HG02884 (cell line): ENCODE results near the gene MCFD2.
"Not testable (repeated sequence)": the region's sequence is repeated elsewhere in the genome, so short reads cannot be mapped to it uniquely, and the experiment has no call there.

ENCODE experiments used
- ATAC-seq: cut with Tn5 transposase; IDR thresholded peaks from one replicate; pipeline ENCODE4 v1.9.1; 2021; ENCODE audit warnings: mild to moderate bottlenecking, moderate library complexity; ENCODE audit not compliant: unreplicated experiment

Gene MCFD2

DNA sequence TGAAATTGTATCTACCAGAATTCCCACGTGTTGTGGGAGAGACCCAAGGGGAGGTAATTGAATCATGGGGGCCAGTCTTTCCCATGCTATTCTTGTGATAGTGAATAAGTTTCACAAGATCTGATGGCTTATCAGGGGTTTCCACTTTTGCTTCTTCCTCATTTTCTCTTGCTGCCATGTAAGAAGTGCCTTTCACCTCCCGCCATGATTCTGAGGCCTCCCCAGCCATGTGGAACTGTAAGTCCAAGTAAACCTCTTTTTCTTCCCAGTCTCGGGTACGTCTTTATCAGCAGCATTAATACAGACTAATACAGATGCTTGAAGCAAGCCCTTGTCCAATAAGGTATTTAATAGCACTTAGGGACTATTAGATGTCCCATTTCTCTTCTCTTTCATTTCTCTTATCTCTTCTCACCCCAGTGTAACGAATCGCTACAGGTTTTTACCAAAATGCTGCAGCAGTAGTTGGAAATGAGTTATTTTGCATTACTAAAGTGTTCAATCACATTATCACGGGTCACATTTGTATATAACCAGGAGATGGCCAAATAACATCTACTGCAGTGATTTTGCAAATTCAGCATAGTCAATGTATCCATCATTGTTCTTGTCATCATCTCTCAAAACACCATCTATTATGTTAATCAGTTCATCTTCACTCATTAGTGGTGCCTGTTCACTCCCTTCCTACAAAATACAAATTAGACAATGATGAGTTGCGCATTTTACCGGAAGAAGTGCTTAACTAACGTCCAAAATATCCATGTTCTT, 10.5 kb downstream of the MCFD2 start:
- ATAC-seq, result not testable (repeated sequence)

DNA sequence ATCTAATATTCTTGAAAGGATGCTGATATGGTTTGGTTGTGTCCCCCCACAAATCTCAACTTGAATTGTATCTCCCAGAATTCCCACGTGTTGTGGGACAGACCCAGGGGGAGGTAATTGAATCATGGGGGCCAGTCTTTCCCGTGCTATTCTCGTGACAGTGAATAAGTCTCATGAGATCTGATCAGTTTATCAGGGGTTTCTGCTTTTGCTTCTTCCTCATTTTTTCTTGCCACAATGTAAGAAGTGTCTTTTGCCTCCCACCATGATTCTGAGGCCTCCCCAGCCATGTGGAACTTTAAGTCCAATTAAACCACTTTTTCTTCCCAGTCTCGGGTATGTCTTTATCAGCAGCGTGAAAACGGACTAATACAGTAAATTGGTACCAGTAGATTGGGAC, 12.6 kb downstream of the MCFD2 start:
- not testable (repeated sequence) for ATAC-seq

DNA sequence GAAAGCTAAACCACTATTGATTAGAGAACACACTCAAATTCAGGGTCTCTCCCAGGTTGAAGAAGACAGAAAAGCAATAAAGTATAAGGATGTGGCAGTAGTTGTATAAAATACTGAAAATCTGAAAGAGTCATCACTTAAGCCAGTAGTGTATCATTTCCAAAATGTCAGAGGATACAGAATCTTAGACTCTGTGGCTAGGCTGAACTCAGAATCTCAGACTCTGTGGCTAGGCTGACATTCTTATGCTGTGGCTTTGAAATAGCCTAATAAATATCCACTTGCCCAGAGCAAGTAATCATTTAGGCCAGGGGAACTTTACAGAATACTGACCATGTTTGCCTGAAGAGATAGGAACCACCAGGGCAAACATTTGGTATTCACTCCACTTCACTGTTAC, 13.1 kb downstream of the MCFD2 start:
- ATAC-seq, result no peak

DNA sequence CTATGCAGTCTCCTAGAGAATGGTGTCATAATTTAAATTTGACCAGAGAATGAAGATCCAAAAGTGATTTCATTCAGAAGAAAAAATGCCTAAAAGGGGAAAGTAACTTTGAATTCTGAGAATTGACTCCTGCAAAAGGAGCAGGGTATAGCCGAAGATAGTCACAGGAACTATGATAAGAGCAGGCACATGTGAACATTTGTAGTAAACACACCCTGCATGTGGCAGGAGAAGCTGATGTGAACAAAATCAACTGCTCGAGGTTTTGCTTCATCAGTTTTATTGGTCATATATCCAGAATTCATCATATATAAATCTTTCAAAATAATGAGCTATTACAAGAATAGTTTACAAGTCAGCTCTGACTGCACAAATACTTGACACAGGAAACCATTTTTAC, 14.0 kb downstream of the MCFD2 start:
- ATAC-seq, result no peak

DNA sequence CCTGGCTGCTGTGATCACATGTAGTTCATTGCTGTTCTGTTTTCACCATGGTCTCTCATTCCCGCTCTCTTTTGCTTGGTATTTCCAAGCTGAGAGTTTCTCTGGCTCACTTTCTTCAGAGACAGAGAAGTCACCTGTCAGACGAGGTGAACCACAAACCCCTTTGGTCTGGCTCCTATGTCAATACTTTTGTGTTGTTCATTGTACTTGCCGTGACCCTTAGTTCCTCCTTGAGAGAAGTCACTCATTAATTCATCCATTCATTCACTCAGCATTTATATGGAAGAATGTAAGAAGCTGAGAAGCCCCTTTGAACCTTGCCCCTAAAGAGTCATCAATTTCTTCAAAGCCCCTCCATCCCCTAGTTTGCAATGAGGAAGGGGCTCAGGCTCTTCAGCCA, 15.2 kb downstream of the MCFD2 start:
- no peak for ATAC-seq

DNA sequence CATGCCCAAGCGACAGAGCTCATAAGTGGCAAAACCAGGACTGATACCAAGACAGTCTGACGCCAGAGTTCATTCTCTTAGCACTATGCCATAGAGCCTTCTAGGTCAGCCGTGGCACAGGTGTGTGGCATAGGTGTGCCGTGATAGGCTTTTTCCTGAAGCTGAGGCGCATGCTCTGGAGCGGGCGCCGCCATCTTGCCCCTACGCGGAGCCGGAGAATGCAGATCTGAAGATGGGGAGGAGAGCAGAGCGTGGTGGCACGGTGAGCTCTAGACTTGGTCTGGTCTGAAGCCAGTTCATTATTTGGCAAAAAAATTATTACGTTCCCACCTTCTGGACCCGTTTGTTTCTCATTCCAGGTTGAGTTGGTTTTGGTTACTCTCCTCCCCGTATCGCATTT, 16.6 kb downstream of the MCFD2 start:
- no peak for ATAC-seq

DNA sequence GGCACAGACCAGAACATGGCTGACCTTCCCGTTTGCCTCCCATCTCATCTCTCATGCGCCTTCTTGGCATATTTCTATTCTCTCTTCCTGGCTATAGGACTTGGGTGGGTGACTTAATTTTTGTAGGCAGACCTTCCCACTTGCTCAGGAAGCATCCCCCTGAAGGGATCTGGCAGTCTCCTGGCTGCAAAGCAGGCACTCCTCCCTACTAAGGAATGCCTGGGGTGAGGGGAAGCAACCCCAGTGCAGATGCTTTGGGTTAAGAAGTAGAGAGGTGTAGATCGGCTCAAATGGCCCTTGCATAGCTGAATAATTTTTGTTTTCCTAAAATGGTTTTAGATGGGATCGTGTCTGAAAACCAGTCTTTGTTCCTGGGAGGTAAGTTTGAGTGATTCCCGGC, 17.6 kb downstream of the MCFD2 start:
- ATAC-seq, result no peak

DNA sequence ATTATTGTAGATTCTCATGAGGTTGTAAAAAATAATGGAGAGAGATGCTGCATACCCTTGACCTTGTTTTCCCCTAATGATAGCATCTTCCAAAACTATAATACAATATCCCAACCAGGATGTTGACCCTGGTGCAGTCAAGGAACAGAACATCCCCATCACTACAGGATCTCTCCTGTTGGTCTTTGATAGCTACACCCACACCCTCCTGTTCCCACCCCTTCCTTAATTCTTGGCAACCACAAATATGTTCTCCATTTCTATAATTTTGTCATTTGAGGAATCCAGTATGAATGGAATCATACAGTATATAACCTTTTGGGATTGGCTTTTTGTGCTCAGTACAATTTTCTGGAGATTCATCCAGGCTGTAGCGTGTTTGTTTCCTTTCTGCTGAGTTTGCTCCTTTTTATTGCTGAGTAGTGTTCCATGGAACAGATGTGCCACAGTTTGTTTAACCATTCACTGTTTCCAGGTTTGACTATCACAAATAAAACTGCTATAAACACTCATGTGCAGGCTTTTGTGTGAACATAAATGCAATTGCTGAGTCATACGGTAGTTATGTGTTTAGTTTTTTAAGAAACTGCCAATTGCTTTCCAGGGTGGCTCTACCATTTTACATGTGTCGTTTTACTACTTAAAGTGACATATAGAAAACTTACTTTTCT, 22.2 kb downstream of the MCFD2 start:
- ATAC-seq, result no peak

DNA sequence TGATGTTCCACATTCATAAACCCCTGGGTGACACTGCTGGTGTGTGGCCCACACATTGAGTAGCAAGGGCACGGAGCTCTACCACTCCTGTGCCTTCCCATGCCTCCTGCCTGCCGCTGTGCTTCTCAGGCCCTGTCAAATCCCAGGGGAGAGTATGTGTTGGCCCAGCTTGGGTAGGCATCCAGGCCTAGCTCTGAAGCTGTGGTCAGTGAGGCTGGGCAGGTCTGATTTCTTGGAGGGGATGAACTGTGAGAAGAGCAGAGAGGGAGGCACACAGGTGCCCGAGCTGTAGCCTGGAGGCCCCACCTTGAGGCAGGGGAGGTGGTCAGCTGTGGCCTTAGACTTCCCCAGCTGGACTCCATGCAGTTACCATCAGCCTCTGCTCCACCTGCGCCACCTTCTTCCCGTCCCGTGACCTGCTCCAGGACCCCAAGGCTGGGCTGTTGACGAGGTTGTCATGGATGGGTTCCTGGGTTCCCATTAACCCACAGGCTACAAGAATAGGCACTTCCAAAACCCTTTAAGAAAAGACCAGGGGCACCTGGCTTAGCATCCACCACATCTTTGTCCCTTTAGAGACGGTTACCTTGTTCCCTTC, 23.6 kb downstream of the MCFD2 start:
- ATAC-seq, result no peak

DNA sequence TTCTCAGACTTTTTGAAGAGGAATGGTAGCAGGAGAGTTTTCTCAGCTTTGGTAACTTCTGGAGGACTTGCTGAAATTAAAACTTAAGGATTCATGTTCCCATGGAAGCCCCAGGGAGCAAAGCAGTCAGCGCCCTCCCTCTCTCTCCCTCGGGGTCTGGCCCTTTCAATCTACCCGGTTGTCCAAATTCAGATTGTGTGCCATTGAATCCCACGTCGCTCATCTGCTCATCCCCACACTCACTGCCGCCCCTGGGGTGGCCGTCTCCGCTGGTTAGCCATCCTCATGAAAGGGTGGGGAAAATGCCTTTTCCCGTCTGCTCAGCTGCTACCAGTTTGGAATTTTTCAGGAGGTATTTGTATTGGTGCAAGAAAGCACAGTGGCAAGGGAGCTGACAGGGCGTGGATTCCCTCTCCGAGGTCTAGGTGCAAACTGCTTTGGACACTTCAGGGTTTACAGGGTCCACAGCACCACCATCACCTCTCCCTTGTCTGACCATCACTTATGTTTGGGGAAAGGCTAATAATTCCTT, 27.1 kb downstream of the MCFD2 start:
- ATAC-seq, result no peak

DNA sequence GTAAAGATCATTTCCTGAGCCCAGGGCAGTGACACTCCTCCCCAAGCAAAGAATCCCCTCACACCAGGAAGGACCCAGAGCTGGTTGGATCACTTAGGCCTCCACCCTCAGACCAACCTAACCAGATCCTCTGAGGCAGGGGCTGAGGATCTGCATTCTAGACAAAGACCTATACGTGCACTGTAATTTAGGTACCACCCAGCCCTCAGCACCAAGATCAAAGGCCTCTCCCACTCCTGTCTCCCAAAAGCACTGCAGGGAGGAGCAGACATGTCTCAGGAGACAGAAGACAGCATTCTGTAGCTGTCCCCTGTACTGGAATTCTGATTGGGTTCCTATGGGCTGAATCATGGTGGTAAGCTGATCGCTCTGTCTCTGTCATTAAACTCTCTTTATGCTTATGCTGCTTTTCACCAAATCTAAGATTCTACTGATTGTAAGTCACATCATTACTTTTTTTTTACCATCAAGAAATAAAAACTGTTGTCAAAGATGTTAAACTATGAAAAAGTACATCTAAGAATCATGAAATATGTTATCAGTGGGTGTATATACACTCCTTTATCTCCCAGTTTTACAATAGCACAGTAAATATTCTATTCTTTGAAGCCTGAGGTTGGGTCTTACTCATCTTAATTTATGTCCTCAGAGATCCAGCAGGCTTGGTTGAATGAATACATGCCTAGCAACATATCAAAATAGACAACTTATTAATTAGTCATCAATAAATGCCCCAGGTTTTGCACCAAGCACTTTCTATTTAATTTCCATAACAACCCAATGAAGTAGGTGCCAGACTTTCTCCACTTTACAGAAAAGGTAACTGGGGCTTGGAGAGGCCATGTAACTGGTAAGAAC, 28.3 kb downstream of the MCFD2 start:
- ATAC-seq, result no peak

DNA sequence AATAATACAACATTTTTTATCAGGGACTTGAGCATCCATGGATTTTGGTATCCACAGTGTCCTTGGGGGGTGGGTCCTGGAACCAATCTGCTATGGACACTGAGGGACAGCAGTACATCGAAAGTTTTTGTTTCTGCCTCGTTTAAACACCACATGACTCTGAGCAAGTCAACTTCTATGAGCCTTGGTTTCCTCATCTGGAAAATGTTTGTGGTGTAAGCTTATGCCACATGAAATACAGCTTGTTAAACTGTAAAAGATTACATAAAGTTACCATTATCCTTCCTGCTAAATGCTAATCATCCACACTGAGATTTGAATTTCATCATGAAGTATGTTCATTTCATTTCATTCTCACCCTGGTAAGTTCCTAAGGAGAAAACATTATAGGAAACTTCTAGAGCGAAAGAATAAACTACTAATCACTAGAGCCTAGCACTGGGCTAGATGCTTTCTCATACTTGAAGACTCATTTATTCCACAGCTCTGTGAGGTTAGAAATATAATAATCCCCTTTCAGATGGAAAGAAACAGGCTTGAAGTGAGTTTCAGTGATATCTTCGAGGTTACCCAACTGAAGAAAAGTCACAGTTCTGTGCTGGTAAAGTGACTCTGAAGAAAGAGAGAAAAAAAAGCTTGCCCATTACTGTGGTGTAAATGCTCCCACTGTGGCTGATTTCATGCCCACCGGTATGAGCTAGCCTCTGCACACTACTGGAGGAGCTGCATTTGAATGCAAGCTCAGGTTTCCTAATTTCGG, 29.2 kb downstream of the MCFD2 start:
- no peak for ATAC-seq

DNA sequence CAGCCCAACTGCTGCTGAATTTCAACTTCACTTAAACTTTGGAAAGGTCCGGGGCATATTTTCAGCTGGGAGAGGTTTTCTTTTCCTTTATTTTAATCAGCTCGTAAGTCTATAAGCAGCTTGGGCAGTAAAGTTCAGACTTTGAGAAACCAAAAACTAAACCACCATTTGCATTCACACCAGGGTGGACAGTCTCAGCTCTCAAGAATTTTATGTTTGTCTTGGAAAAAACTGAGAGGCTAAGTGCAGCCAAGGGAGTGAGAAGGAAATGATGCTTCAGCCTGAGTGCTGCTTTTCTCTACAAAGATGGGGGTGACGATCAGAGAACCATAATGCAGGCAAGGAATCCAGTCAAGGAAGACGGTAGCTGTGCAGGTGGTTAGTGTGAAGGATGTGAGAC, 30.2 kb downstream of the MCFD2 start:
- ATAC-seq, result no peak

DNA sequence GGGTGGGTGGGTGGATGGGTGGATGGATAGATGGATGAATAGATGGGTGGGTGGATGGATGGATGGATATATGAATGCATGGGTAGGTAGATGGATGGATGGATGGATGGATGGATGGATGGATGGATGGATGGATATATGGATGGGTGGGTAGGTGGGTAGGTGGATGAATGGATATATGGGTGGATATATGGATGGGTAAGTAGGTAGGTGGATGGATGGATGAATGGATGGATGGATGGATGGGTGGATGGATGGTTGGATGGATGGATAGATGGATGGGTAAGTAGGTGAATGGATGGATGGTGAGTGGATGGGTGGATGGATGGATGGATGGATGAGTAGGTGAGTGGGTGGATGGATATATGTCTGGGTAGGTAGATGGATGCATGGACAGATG, 36.1 kb downstream of the MCFD2 start:
- ATAC-seq, result no peak

DNA sequence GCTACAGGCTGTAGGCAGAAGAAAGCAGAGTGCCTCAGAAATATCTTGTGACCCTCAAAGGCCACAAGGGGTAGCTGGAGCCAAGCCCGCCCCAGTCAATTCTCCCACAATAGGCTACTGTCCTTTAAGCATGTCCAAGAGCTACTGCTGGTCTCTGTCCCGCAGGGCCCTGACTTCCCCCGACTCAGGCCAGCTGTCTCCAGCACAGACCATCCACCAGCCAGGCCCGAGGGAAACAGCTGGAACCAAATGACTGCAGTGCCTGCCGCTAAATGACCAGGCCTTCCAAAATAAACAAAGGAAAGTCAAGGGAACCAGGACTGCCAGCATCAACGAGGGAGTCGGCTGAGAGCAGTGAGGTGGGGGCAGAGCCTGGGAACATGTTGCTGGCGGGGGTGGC, 36.7 kb downstream of the MCFD2 start:
- no peak for ATAC-seq

DNA sequence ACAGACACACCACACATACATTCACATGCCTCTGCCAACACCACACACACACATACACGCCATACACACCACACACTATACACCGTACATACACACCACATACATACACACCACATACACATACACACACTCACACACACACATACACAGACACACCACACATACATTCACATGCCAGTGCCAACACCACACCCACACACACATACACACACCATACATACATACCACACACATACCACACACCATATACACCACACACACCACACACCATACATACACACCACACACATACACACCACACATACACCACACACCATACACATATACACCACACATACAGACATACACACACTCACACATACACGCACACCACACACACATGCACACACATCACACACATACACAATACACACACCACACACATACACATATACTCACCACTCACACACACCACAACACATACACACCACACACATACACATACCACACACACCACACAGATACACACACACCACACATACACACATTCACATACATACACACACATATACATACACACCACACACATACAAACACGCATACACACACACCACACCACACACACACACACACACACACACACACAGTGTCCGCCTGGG, 37.2 kb downstream of the MCFD2 start:
- no peak for ATAC-seq

DNA sequence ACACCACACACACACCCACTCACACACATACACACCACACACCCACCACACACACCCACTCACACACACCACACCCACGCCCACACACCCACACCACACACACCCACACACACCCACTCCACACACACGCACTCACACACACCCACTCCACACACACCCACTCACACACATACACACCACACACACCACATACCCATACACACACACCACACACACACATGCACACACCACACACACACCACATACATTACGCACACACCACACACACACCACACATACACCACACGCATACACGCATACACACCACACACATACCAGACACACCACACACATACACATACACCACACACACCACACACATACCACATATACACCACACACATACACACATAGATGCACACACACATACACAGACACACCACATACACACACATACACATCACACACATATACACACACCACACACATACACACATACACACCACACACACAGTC, 37.9 kb downstream of the MCFD2 start:
- ATAC-seq, result no peak

DNA sequence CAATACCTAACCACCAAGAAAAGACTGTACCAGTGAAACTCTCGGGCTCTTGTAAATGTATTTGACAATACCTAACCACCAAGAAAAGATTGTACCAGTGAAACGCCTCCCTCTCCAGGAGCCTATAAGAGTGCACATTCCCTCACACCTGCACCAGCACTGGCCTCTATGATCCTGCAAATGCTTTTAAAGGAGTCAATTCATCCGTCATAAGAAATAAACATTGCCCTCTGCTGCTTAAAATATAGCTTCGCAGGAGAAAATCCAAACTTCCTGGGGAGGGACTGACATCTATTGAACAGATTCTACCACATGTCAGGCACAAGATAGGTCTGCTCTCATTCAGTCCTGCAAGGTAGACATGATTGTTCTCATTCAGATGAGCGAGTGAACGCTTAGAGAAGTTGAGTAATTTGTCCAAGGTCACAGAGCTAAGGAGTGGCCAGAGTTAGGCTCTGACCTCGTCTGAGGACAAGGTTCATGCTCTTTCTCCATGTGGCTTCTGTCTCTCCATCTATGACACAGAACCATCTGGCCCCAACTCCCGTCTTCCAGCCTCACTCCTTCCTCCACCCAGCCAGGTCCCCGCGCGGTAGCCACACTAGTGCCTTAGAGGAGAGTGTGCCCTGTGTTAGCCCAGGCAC, 38.7 kb downstream of the MCFD2 start:
- ATAC-seq, result no peak
